GM19324 (cell line): ENCODE results near the gene NINJ1.
A peak's percentile ranks its signal among the peaks of the same experiment; 100 is the strongest.
"Not testable (repeated sequence)": the region's sequence is repeated elsewhere in the genome, so short reads cannot be mapped to it uniquely, and the experiment has no call there.

Experiments
- ATAC-seq: cut with Tn5 transposase; IDR thresholded peaks from one replicate; pipeline ENCODE4 v1.9.1; 2021; ENCODE audit warnings: mild to moderate bottlenecking, moderate library complexity; ENCODE audit not compliant: unreplicated experiment, low FRiP score

NINJ1 gene

DNA sequence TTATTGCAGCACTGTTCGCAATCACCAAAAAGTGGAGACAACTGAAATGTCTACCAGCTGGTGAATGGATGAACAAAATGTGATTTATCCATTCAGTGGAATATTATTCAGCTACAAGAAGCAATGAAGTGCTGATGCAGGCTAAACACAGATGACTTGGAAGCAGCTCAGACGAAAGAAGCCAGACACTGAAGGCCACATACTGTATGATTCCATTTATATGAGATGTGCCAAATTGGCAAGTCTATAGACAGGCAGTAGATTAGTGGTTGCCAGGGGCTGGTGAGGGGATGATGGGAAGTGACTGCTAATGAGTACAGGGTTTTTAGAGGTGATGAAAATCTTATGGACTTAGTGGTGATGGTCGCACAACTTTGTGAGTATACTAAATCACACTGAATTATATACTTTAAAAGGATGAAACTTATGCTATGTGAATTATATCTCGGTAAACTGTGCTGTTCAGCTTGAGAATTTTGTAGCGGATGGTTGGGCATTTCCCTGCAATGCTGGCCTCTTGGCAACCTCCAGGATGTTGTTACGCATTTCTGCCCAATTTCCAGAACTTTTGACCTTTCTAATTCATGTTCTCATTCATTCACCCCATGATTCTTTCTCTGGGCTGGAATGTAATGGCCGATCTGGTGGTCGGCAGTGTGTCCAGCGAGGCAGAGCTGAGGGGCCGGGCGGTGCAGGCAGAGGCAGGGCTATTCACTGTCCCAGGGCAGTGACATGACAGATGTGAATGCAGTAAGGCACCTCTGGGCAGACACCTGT, 27.9 kb upstream of the NINJ1 start:
- ATAC-seq, result no peak

GRCh38 chr9:93159601-93160471, 25.8 kb upstream of the NINJ1 start:
- peak; percentile 78 for ATAC-seq

DNA sequence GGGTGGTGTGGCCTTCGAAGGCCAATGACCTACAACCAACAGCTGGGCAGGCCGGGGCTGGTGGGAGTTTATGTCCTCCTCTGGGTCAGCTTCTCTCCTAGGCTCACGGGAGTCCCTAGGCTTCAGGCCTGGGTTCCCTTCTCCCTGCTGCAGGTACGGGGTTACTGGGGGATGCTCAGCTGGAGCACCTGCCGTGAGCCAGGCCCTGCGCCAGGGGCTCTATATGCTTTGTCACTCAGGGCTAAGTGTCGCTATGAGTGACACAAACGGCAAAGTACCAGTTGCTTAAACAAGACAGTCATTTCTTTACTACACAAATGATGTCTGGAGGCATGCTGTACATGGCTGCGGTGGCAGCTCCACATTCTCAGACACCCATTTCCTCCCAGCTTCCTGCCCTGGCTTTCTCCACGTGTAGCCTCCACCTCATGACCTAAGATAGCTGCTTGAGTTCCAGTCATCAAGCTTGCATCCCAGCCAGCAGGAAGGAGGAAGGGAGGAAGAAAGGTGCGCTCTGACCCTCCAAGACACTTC, 22.5 kb upstream of the NINJ1 start:
- no peak for ATAC-seq

DNA sequence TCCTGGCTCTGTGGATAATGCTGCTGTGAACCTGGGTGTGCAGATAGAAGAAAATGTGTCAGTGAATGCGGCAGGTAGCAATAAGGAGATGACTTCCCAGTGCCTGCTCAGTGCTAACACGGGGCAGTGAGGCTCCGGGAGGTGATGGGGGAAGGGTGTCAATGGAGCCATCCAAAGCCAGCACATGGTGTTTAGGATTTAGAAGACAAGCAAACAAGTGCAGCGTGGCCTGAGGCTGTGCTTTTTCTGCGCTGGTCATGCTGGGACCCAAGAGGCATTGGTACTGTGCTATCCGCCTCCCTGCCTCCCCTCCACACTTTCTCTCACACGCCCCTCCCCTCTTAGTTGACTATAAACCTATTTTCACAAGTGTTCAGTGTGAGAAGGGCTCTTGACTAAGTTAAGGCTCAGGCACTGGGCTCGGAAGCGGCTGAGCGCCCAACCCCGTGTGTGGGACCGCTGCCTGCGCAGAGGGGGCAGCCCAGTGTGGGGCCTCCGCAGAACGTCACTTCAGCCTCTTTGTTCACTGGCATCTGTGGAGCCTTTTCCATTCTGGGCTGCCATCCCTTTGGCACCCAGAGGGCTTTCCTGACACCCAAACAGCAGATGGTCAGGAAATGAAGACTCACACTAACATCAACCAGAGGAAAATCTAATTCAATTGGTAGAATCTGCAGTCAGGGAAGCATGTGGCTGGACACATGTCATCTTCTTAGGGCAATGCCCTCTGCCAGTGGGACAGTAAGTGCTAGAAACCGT, 21.8 kb upstream of the NINJ1 start:
- ATAC-seq, result no peak

- no peak for ATAC-seq
Measured at GRCh38 chr9:93154293-93154903, 20.3 kb upstream of the NINJ1 start.

DNA sequence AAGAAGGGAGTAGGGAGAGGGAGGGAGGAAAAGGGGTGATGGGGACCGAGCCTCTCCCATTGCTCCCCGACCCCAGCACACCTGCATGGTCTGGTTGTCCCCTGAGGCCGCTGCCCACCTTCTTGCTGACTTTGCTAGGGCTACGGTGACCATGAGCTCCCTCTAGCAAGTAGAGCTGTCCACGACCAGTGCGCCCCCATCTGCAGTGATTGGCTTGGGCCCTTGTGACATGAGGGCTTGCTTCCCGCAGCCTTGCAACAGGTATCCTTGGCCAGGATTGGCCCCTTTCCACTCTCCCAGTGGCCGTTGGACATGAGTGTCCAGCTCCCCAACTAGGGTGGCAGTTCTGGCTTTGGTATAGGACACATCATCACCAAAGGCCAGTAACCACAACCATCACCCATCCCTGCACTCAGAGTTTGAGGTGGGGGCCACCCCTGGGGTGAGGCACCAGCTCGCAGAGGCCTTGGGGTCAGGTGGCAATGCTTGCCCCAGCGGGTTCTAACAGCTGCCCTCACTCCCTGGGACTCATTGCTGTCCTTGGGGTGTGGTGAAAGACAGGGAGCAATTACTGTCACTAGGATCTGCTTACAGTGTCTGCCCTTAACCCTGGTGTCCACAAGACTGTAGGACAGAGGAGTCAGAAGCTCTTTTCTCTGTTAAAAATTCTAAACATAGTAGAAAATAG, 17.2 kb upstream of the NINJ1 start:
- ATAC-seq, result no peak

GRCh38 chr9:93149361-93149760, 15.3 kb upstream of the NINJ1 start:
- no peak for ATAC-seq

DNA sequence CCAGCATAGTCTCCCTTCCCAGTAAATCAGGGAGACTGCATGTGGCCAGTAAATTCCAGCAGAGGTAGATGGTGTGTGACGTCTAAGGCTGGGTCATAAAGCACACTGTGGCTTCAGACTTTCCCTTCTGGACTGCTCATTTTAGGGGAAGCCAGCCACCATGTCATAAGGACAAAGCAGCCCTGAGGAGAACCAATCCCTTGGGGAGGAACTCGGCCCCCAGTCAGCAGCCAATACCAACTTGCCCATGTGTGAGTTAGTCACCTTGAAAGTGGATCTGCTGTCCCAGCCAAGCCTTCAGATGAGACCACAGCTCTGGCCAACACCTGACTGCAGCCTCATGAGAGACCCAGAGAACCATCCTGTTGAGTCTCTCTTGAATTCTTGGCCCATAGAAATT, 14.7 kb upstream of the NINJ1 start:
- ATAC-seq, result no peak

DNA sequence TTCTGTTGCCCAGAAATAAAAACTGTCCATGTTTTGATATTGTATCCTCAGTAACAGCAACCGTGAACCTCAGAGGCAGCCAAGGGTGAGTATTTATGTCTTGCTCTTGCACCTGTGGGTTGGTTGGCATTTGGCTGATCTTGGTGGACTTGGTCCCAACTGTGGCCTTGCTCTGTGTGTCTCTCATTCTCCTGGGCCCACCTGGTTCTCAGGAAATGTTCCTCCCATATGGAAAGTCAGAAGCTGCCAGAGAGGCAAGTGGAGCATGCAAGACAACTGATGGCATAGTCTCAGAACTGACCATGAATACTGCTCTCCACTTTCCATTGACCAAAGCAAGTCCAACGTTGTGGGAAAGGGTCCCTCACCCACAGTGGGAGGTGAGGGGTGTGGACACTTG, 13.6 kb upstream of the NINJ1 start:
- no peak for ATAC-seq

DNA sequence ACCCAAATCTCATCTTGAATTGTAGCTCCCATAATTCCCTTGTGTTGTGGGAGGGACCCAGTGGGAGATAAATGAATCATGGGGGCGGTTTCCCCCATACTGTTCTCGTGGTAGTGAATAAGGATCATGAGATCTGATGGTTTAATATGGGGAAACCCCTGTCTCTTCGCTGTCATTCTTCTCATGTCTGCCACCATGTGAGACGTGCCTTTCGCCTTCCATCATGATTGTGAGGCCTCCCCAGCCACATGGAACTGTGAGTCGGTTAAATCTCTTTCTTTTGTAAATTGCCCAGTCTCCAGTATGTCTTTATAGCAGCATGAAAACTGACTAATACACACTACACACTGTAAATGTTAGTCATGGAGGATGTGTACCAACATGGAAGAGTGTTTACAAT, 12.6 kb upstream of the NINJ1 start:
- ATAC-seq, result not testable (repeated sequence)

- ATAC-seq, result no peak
Measured at GRCh38 chr9:93143830-93144530, 9.9 kb upstream of the NINJ1 start.

GRCh38 chr9:93141771-93142483, 7.9 kb upstream of the NINJ1 start:
- ATAC-seq, result no peak

- no peak for ATAC-seq
Measured at GRCh38 chr9:93139365-93140182, 5.5 kb upstream of the NINJ1 start.

DNA sequence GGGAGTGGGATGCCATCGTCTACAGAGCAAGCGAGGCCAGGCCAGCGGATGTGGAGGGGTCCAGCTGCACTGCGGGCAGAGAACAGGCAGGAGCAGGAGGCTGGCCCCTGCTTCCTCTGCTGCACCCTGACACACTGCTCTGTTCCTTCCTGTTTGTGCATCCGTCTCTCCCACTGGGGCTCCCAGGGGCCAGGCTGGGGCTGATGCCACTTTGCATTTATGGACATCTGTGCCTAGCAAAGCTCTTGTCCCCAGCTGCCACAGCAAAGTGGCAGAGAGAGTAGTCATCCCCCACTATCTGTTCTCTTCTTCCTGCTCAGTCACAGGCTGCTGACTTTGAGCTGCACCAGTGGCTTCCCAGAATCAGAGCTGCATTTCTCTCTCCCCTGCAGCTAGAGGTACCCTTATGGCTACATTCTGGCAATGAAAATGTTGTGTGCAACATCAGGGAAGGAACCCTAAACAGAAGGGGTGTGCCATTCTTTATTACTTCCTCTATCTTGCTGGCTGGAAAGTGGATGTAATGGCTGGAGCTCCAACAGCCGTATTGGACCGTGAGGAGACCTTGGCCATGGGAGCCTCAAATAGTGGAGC, 4.2 kb upstream of the NINJ1 start:
- ATAC-seq, result no peak

- ATAC-seq, result no peak
Measured at GRCh38 chr9:93137362-93137761, 3.3 kb upstream of the NINJ1 start.

- ATAC-seq, result no peak
Measured at GRCh38 chr9:93136011-93136440, 2.0 kb upstream of the NINJ1 start.

DNA sequence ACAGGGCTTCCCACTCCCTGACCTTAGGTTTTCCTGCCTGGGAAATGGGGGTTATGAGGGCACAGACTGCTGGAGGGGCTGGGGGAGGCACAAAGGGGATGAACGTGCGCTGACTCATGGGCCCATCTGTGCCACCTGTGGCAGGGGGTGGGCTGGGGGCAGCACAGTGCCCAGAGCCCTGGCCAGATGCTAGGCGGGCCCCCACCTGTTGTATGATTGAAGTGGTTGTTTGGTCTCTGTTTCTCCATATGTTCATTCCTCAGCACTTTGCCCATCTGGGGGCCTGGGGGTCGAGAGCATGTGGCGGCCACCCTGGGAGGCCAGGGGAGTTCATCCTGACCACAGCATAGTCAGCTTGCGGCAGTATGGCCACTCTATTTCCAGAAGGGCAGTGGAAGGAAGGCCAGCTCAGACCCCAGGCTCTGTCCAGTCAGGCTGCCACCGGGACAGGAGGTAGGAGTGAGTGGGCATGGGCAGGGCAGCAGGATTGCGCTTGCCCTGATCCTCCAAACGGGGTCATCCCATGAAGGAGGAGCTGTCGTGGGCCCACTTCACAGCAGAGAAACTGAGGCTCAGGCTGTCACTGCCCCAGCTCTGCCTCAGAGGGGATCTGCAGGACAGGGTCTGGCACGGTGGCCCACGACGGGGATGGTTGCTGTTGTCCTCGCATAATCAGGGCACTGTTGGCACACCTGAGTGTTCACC, 841 bp upstream of the NINJ1 start:
- no peak for ATAC-seq
